A549 (cell line): Measurements from ENCODE around the gene SNCB. TPM values are rescaled to one million over a fixed set of nuclear protein-coding genes. Genes with fewer than 3 reads are reported as not detected.
"Not testable (repeated sequence)": the region's sequence is repeated elsewhere in the genome, so short reads cannot be mapped to it uniquely, and the experiment has no call there.

Experiments
- ATAC-seq, 2 experiments: fragments of 200-7000 bp in 1 of 2; fragments of >200 bp in 1 of 2; cut with Nextera tagmentation in 1 of 2; cut with Tn5 transposase in 1 of 2; 3 replicates each; pipeline versions ENCODE4 v1.8.0 to v1.9.1; 2018 to 2020; ENCODE audit warnings: mild to moderate bottlenecking in 1 of 2, moderate library complexity in 1 of 2
- CTCF ChIA-PET: fragments of 300-600 bp; sonication (Branson Sonifier 250); formaldehyde crosslinking; extraction: SDS; loops from one replicate; lab custom pipeline; 2021; ENCODE audit warnings: antibody characterized with exemption, inconsistent platforms; lab: Yijun Ruan, JAX
- POLR2A ChIA-PET: fragments of 350-600 bp; formaldehyde crosslinking; extraction: SDS; loops from one replicate; lab custom pipeline; 2021; ENCODE audit warnings: antibody characterized with exemption, inconsistent platforms; lab: Yijun Ruan, JAX
- DNase-seq, 2 experiments: peaks; one replicate each; pipeline versions ENCODE4 v3.0.0 to v3.0.0-alpha.2; 2011 to 2016; ENCODE audit warnings: low read depth in 1 of 2, low spot score in 1 of 2
- FAIRE-seq: peaks from 2 replicates; lab custom pipeline; 2011; peaks lifted over from hg19 to GRCh38; lab: Jason Lieb, UNC
- H3K27ac ChIP-seq, 2 experiments: fragments of >200 bp; sonication (Bioruptor Twin); formaldehyde crosslinking; 3 replicates each; pipeline ENCODE4 v1.5.1; 2016 to 2017
- H3K4me1 ChIP-seq: fragments of >200 bp; sonication (Bioruptor Twin); formaldehyde crosslinking; 3 replicates; pipeline ENCODE4 v1.6.1; 2016
- H3K4me2 ChIP-seq: fragments of >200 bp; sonication (Bioruptor Twin); formaldehyde crosslinking; 3 replicates; pipeline ENCODE4 v1.6.1; 2016
- H3K4me3 ChIP-seq: fragments of >200 bp; sonication (Bioruptor Twin); formaldehyde crosslinking; 3 replicates; pipeline ENCODE4 v1.5.1; 2016
- H3K9me3 ChIP-seq: fragments of >200 bp; sonication (Bioruptor Twin); formaldehyde crosslinking; 3 replicates; pipeline ENCODE4 v1.6.1; 2016
- CHD2 ChIP-seq: fragments of 150-350 bp; IDR thresholded peaks from 2 replicates; pipeline ENCODE4 v1.6.1; 2014; ENCODE audit warnings: low read length; ENCODE audit not compliant: partially characterized antibody
- EHMT2 ChIP-seq: fragments of 200-600 bp; sonication (generic); IDR thresholded peaks from 2 replicates; pipeline ENCODE4 v1.6.1; 2016; ENCODE audit warnings: antibody characterized with exemption, low read depth, mild to moderate bottlenecking, moderate library complexity
- ESRRA ChIP-seq: fragments of 150-350 bp; IDR thresholded peaks from 2 replicates; pipeline ENCODE4 v1.6.1; 2014; ENCODE audit warnings: mild to moderate bottlenecking, low read length, borderline replicate concordance
- FOSB ChIP-seq: fragments of 250-450 bp; sonication (Bioruptor Pico); IDR thresholded peaks from 2 replicates; pipeline ENCODE4 v1.5.0; 2020; ENCODE audit warnings: mild to moderate bottlenecking, moderate library complexity
- GATA3 ChIP-seq: IDR thresholded peaks from 2 replicates; pipeline ENCODE4 v1.6.1; 2012; ENCODE audit warnings: borderline replicate concordance
- HDAC2 ChIP-seq: fragments of 200-600 bp; sonication (generic); IDR thresholded peaks from 2 replicates; pipeline ENCODE4 v1.6.1; 2016
- HOXA7 ChIP-seq: fragments of 250-450 bp; sonication (Bioruptor Pico); IDR thresholded peaks from 2 replicates; pipeline ENCODE4 v1.5.0; 2020; ENCODE audit warnings: mild to moderate bottlenecking, moderate library complexity
- JUNB ChIP-seq: fragments of >200 bp; sonication (Bioruptor Twin); formaldehyde crosslinking; IDR thresholded peaks from 2 replicates; pipeline ENCODE4 v1.6.1; 2016
- KDM5A ChIP-seq: fragments of 200-600 bp; sonication (generic); IDR thresholded peaks from 2 replicates; pipeline ENCODE4 v1.6.1; 2016; ENCODE audit warnings: antibody characterized with exemption, mild to moderate bottlenecking
- MAFK ChIP-seq: fragments of 450-650 bp; IDR thresholded peaks from 2 replicates; pipeline ENCODE4 v1.6.1; 2014; ENCODE audit not compliant: partially characterized antibody
- NFE2L2 ChIP-seq: fragments of 150-350 bp; conservative IDR thresholded peaks from 2 replicates; pipeline ENCODE4 v1.6.1; 2014; ENCODE audit warnings: low read length
- POLR2A ChIP-seq: IDR thresholded peaks from 2 replicates; pipeline ENCODE4 v1.6.1; 2012; ENCODE audit warnings: mild to moderate bottlenecking, low read length
- POLR2AphosphoS2 ChIP-seq: conservative IDR thresholded peaks from 2 replicates; pipeline ENCODE4 v1.6.1; 2012; ENCODE audit warnings: low read length, improper control_type of control experiment, inconsistent platforms
- RAD21 ChIP-seq, 2 experiments: fragments of >200 bp in 1 of 2; sonication (Bioruptor Twin) in 1 of 2; formaldehyde crosslinking in 1 of 2; IDR thresholded peaks in 1 of 2; conservative IDR thresholded peaks in 1 of 2; 2 replicates in 1 of 2; 3 replicates in 1 of 2; pipeline ENCODE4 v1.6.1; 2012 to 2018; ENCODE audit warnings: inconsistent platforms in 1 of 2
- RARB ChIP-seq: fragments of 250-450 bp; sonication (Bioruptor Pico); IDR thresholded peaks from 2 replicates; pipeline ENCODE4 v1.8.0; 2021; ENCODE audit warnings: mild to moderate bottlenecking, moderate library complexity
- ZNF302 ChIP-seq: fragments of 250-450 bp; sonication (Bioruptor Pico); IDR thresholded peaks from 2 replicates; pipeline ENCODE4 v1.9.0; 2021; ENCODE audit warnings: inconsistent platforms, mild to moderate bottlenecking, moderate library complexity
- ZSCAN20 ChIP-seq: fragments of 250-450 bp; sonication (Bioruptor Pico); IDR thresholded peaks from 2 replicates; pipeline ENCODE4 v1.8.0; 2022; ENCODE audit warnings: mild to moderate bottlenecking, moderate library complexity
- WGBS: methylation state at CpG from one replicate; pipeline ENCODE4 v1.1.6; 2017; ENCODE audit errors: missing lambda C conversion rate; 5-methylcytosine and 5-hydroxymethylcytosine counted together
- polyA plus RNA-seq, 4 experiments: library from polyadenylated mRNA; depleted of rRNA in 3 of 4; stranded (reverse); fragments of >200 nt; fragmentation: RNase III in 1 of 4; extraction: RNeasy Plus Mini Kit Qiagen cat#74134 plus additional on column Dnase treatment in 1 of 4; gene quantifications; 2 replicates in 3 of 4; 3 replicates in 1 of 4; pipeline ENCODE4 v1.2.3, GENCODE V29; 2011 to 2017
- TF ChIP-seq, protein P1 (sequence below): fragments of >200 bp; sonication (Bioruptor Twin); formaldehyde crosslinking; IDR thresholded peaks from 3 replicates; pipeline ENCODE4 v1.6.1; 2016
- TF ChIP-seq, protein P2 (sequence below): IDR thresholded peaks from 2 replicates; pipeline ENCODE4 v1.6.1; 2012; ENCODE audit warnings: low read depth, borderline replicate concordance

Gene SNCB
- polyA plus RNA-seq, 2 of the 4 experiments (the other 2 are of a cell fraction), result 0.37 to 0.74 TPM

DNA sequence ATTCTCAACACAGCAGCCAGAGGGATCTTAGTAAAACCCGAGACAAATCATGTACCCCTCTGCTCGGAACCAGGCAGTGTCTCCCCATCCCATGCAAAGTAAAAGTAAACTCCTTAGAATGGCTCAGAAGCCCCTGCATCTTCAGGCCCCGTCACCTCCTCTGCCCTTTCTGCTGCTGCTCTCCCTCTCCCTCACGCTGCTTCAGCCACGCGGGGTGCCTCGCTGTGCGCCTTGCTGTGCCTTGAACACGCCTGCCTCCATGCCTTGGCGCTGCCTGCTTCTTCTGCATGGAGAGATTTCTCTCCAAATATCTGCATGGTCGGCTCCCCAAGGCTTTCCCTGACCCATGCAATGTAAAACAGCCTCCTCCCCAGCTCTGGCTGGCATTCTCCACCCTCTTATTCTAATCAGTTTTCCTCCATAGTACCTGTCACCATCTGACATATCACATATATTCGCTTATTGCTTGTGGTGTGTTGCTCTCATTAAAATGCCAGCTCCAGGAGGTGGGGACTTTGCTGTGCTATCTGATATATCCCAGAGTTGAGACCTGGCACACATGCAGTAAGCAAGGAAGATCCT, 28.3 kb downstream of the SNCB start:
- ChIA-PET CTCF (interaction anchor here (0.8 to 3.0 kb wide), 6 partner anchors 15 to 872 kb away, joined by 3 to 11 read pairs (median 6); no protein-coding TSS in a partner anchor), POLR2A (no interaction called here)
- DNase-seq, result no peak
- no peak for FAIRE-seq
- WGBS, result 75% methylated on average over 12 of the region's 12 CpGs
- Histone ChIP-seq H3K9me3 (no peaks in the 10 kb centered on the region), H3K27ac (no peak overlapping the region), H3K4me1 (0 out of 3 replicates have a peak, but pooled peaks cover 7% of the 10 kb centered on the region), H3K4me3 (no peak overlapping the region), H3K4me2 (no peak overlapping the region)
- no peak for ATAC-seq
- TF ChIP-seq POLR2A, result no peak
- TF ChIP-seq ZNF302 (CRISPR knock-in tag), result no peak
- no peak for TF ChIP-seq HOXA7 (CRISPR knock-in tag)
- TF ChIP-seq GATA3, result no peak
- TF ChIP-seq, protein P1, sequence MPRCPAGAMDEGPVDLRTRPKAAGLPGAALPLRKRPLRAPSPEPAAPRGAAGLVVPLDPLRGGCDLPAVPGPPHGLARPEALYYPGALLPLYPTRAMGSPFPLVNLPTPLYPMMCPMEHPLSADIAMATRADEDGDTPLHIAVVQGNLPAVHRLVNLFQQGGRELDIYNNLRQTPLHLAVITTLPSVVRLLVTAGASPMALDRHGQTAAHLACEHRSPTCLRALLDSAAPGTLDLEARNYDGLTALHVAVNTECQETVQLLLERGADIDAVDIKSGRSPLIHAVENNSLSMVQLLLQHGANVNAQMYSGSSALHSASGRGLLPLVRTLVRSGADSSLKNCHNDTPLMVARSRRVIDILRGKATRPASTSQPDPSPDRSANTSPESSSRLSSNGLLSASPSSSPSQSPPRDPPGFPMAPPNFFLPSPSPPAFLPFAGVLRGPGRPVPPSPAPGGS, result no peak
- TF ChIP-seq KDM5A, result no peak
- no peak for TF ChIP-seq ZSCAN20 (CRISPR knock-in tag)
- no peak for TF ChIP-seq FOSB (CRISPR knock-in tag)
- no peak for TF ChIP-seq JUNB
- no peak for TF ChIP-seq CHD2
- no peak for TF ChIP-seq POLR2AphosphoS2
- TF ChIP-seq ESRRA, result no peak
- TF ChIP-seq EHMT2, result no peak
- TF ChIP-seq RAD21 (conservative IDR thresholded peaks at IDR 0.05 in 1 of 2, IDR thresholded peaks at IDR 0.05 in 1 of 2), result no peak
- no peak for TF ChIP-seq RARB (CRISPR knock-in tag)
- TF ChIP-seq, protein P2, sequence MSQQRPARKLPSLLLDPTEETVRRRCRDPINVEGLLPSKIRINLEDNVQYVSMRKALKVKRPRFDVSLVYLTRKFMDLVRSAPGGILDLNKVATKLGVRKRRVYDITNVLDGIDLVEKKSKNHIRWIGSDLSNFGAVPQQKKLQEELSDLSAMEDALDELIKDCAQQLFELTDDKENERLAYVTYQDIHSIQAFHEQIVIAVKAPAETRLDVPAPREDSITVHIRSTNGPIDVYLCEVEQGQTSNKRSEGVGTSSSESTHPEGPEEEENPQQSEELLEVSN, result no peak
- no peak for TF ChIP-seq NFE2L2
- TF ChIP-seq MAFK, result no peak
- TF ChIP-seq HDAC2, result no peak
- TF ChIP-seq, all 56 proteins: peak for 0

- H3K4me3 ChIP-seq, ATAC-seq, POLR2A ChIA-PET, DNase-seq, H3K4me1 ChIP-seq, H3K9me3 ChIP-seq, H3K27ac ChIP-seq, FAIRE-seq, H3K4me2 ChIP-seq: not testable (repeated sequence)
- CTCF ChIA-PET, result interaction anchor here (0.7 to 1.2 kb wide), 3 partner anchors 10 to 58 kb away, joined by 3 read pairs; no protein-coding TSS in a partner anchor
- WGBS, result 91% methylated on average over 18 of the region's 19 CpGs
Observed at GRCh38 chr5:176599749-176600430, 30.4 kb downstream of the SNCB start.

DNA sequence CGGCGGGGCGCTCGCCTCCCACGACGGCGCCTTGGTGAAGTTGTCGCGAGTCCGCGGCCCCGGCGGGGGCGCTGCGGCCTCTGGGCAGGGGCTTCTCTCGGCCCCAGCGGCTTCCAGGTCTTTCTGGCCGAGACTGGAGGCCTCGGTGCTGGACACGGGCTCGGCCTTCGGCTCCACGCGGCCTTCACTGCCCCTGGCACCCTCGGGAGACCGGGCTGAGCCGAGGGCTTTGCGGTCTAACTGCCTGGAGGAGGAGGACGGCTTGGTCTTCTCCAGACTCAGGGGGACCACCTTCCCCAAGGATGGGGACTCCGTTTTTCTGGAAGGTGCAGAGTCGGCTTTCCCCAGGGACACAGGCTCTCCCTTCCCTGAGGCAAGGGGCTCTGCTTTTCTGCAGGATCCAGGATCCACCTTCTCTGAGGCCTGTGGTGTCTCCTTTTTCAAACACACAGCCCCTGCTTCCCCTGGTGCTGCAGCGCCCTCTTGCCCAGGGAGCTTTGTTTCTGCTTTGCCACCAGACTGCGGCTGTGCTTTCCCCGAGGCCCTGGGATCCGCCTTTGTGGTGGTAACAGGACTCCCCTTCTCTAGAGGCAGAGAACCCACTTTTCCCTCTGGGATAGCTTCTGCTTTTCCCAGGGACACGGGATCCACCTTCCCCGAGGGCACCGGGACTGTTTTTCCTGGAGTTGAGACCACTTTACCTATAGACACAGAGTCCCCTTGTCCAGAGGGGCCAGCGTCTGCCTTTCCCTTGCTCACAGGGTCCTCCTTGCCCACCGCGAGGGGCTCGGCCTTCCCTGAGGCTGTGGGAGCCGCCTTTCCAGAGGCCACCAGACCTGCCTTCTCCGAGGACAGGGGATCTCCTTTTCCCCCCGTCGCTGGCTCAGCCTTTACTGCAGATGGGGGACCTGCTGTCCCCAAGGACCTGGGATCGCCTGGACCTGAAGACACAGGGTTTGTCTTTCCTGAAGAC, 32.6 kb downstream of the SNCB start:
- Histone ChIP-seq H3K27ac (no peak overlapping the region), H3K4me2 (no peak overlapping the region), H3K4me3 (no peak overlapping the region), H3K4me1 (no peaks in the 10 kb centered on the region), H3K9me3 (no peaks in the 10 kb centered on the region)
- ATAC-seq (peak in 1 of 2 experiments; percentile 30; a peak in 2 of 6 replicates), DNase-seq (no peak), FAIRE-seq (no peak)
- POLR2A ChIA-PET, result no interaction called here
- 88% methylated on average over 44 of the region's 47 CpGs for WGBS
- TF ChIP-seq RARB (CRISPR knock-in tag), result no peak
- peak in 1 of 2 experiments; percentile 28; a peak in 1 of 5 replicates for TF ChIP-seq RAD21 (conservative IDR thresholded peaks at IDR 0.05 in 1 of 2, IDR thresholded peaks at IDR 0.05 in 1 of 2)
- CTCF ChIA-PET, result interaction anchor here (1.1 to 1.2 kb wide), 2 partner anchors 19 to 63 kb away, joined by 3 to 5 read pairs; no protein-coding TSS in a partner anchor
